ENCODE measurements around the gene GNG4. TPM values are rescaled to one million over a fixed set of nuclear protein-coding genes. Genes with fewer than 3 reads are reported as not detected.

Gene GNG4
- total and polyA plus RNA-seq, 2 donors (not counting 3 experiments of a cell fraction or from before 2014, with no cell fraction given) = 0.10 TPM; not detected in 1

- ChIA-PET POLR2A (no interaction called here), CTCF (interaction anchor here (1.1 to 4.2 kb wide), 2 partner anchors 15 to 31 kb away, joined by 3 to 13 read pairs; no protein-coding TSS in a partner anchor)
- Histone ChIP-seq H3K79me2 (ENCODE audit: control insufficient read depth, insufficient read depth, low read length) (no peaks in the 10 kb centered on the region), H3K4me2 (ENCODE audit: insufficient read depth, low read length) (no peak overlapping the region), H3K4me3 (replicated peaks in 1 of 3; ENCODE audit: insufficient read depth in 1 of 3, low read depth in 1 of 3, low read length in 3 of 3) (no peak overlapping the region), H4K20me1 (replicated peaks; ENCODE audit: control insufficient read depth, extremely low read depth, insufficient read depth, low read length) (no peaks in the 10 kb centered on the region), H3K4me1 (ENCODE audit: control insufficient read depth, extremely low read depth, insufficient read depth, low read length) (peaks cover 2% of the 10 kb centered on the region), H3K36me3 (ENCODE audit: control insufficient read depth in 2 of 2, extremely low read depth in 1 of 2, insufficient read depth in 2 of 2, low read length in 2 of 2) (no peaks in the 10 kb centered on the region), H3K27ac (ENCODE audit: insufficient read depth, low read depth, low read length) (no peak overlapping the region), H3K9me1 (replicated peaks; ENCODE audit: control insufficient read depth, extremely low read depth, insufficient read depth, low read length) (no peaks in the 10 kb centered on the region), H3K9me3 (replicated peaks; ENCODE audit: control insufficient read depth, insufficient read depth, low read length) (no peaks in the 10 kb centered on the region), H2AFZ (ENCODE audit: low read depth, low read length) (no peak overlapping the region), H3K27me3 (ENCODE audit: control insufficient read depth in 2 of 2, insufficient read depth in 2 of 2, low read length in 2 of 2) (peaks cover 0 to 2% of the 10 kb centered on the region in 2 experiments), H3K9ac (replicated peaks; ENCODE audit: extremely low read depth, insufficient read depth, low read length) (no peak overlapping the region)
- dilution Hi-C loops (cut with MboI; ENCODE audit: extremely low pct_ligation_motif_present, low sequenced_read_pairs) (no loop called here), intact Hi-C loops (cut with micrococcal nuclease) (loop anchor here (5.0 kb wide), 1 partner anchor 575 kb away; no protein-coding TSS in a partner anchor)
- DNase-seq (ENCODE audit: low read depth, low spot score) = no peak
- FAIRE-seq = no peak
- TF ChIP-seq POLR2AphosphoS5 (IDR thresholded peaks at IDR 0.05; ENCODE audit: insufficient read depth, low read depth, low read length) = no peak
- TF ChIP-seq CTCF (IDR thresholded peaks at IDR 0.05; ENCODE audit: extremely low read depth in 1 of 2, insufficient read depth in 1 of 2, low read depth in 1 of 2, low read length in 2 of 2) = no peak
- TF ChIP-seq EZH2 (IDR thresholded peaks at IDR 0.05; ENCODE audit: borderline replicate concordance, low read depth, low read length, severe bottlenecking) = no peak
- no peak for TF ChIP-seq MAX (IDR thresholded peaks at IDR 0.05; ENCODE audit: insufficient read depth, insufficient read length)
- TF ChIP-seq MYC (IDR thresholded peaks at IDR 0.05; ENCODE audit: low read depth, low read length) = no peak
- TF ChIP-seq POLR2A (IDR thresholded peaks at IDR 0.05; ENCODE audit: low read depth, low read length) = no peak
- no peak for TF ChIP-seq GATA2 (IDR thresholded peaks at IDR 0.05; ENCODE audit: insufficient read depth, insufficient read length, low read depth, low read length)
- no peak for TF ChIP-seq FOS (IDR thresholded peaks at IDR 0.05; ENCODE audit: borderline replicate concordance, insufficient read depth, low read length)
- no peak for TF ChIP-seq JUN (IDR thresholded peaks at IDR 0.05; ENCODE audit: borderline replicate concordance, insufficient read depth, insufficient read length, low read depth)
- BruUV-seq (replicated peaks) = no TSS peak
Measured at GRCh38 chr1:235631816-235632215, 17.8 kb downstream of the GNG4 start.

Data from endothelial cell of umbilical vein (primary cell).